NCI-H82 (cell line): Measurements from ENCODE around the gene SLC9C2.
"Not testable (repeated sequence)": the region's sequence is repeated elsewhere in the genome, so short reads cannot be mapped to it uniquely, and the experiment has no call there.

Source experiments
- DNase-seq: peaks from one replicate; lab custom pipeline; 2025; lab: John Stamatoyannopoulos, UW

The SLC9C2 gene, protein sequence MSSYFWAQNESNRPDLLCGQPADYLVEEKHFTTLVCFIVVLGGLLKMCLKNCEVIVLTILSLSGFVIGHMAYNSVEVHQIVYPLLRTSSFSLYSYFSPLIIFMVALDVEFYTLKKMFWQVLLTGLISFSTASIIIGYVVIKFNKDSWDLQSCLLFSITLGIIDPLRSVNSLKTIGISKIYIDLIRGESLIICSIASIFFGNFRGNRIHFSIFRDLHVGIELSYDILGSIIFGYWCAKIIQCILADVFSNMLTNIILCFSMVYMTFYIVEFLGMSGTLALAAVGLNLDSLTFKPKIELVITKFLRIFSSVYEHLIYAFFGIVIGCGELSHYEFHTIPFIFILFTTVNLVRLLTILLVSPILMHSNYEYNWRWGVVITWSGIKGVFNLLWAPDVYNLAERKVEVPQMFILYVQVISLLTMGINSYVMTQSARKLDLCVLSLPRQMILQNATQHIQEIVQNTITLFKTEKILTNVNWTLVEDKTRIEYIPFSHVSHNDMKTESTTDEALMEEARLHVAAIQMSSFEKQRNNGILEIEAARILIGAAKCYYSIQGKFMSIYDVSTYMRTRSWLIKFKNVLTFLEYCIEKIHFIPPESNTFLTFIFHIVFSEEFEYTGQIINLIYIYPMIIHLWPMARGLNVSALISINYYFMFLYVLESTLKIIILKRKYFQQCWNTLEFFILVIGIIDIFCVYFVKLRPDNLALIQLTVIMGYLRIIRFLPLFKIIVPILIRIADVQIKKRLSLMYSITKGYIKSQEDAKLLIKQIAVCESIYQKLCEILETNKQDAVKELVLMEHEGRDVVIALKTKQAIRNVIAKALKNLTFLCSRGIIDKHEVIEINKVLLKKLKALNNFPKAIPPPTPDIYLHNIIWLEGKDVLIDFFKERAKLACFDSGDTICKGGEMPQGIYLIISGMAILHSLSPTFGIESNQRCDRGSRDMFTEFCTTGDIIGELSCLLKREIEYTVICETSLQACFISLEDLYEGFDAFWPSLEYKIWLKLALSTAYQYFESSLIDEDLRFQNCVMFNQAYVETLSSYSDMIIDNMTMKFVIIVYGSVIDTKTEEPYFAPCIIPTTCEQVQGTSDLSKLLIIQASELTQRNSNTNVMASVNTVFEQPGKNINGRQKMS

DNA sequence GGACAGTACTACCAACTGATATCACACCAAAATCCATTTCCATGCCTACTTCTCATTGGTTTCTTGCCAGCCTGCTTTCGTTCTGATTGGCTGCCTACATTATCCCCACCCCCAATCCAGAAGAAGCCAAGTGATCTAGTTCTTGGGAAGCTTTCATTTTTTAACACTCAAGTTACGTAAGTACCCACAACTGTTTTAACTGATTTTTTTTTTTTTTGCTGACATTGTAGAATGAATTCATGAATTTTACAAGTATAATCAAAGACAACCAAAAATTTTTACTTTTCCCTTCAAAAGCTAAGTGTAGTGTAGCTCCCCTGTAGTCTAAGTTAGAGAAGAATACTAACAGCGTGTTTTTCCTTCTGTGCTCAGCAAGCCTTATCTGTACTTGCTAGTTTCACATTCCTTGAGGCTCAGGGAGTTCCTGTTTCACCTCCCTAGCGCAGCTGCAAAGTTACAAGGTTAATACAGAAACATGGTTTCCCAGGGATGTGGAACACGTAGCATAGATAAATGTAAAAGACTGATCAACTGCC is at the start of gene SLC9C2:
TSS of gene SLC9C2 (minus strand) at position 17 of the 536 bp plus-strand sequence. CDS start 1,296 bp downstream, outside the sequence.
- no peak for DNase-seq

DNA sequence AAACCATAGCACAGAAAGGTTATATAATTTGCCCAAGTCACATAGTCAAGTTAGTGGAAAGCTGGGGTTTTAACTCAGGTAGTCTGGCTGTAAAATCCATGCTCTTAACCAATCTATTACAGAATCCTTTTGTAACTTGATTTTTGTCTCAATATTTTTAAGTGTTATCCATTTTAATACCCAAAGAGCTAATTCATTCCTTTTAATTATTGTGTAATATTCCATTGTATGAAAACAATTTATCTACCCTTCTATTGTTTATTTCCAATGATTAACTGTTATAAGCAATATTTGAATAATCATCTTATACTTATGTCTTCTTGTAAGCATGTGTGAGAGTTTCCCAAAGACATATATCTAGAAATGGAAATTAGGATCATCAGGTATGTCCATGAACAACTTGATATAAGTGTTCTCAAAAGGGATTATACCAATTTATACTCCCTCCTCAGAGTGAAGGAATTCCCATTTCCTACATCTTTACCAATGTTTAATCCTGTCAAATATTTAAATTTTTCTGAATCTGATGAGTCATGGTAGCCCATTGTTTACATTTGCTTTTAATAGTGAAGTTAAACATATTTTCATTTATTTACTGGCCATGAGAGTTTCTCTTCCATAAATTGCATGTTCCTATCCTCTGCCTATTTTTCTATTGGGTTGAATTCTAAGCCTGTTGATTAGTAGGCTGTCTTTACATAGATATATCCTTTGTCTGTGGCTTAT is 46.2 kb upstream of the SLC9C2 start:
- DNase-seq = no peak

GRCh38 chr1:173646656-173647055 is 43.8 kb upstream of the SLC9C2 start:
- no peak for DNase-seq

GRCh38 chr1:173642450-173643139 is 39.7 kb upstream of the SLC9C2 start:
- DNase-seq = not testable (repeated sequence)

- no peak for DNase-seq
These were observed 36.2 kb upstream of the SLC9C2 start for GRCh38 chr1:173639102-173639501.

- no peak for DNase-seq
These were observed 35.5 kb upstream of the SLC9C2 start for GRCh38 chr1:173638043-173639021.

DNA sequence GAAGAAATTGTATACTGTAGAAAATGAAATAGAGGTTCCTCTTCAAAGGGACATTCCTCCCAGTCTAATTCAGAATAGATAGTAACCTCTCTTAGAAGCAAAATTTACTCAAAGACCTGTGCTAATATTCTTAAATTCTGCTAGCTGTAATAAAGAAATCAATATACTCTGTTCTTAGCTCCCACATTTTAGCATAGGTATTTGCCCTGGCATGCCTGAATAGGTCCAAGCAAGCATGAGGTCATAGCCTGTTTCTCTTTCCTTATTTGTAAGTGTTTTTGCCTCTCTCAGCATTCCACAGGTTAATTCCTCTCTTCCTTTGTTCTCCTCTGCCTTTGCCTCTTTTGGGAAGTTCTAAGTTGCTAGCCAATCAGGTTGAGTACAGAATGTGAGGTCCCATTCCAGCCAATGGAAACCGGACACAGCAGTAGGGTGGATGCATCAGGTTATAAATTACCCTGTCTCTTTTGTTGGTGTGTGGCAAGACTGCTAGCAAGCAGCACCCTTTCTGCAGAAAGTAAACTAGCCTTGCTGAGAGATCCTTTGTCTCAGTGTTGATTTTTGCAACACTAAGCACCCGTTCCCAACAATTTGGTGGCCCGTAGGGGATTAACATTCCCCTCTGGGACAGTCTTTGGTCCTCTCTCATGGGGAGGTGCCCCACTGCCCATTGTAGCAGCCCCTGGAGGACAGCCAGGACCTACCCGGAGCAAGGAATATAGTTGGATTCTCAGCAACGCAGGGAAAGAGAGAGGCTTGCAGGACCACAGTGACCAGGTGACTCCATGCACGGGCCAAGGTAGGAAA is 34.6 kb upstream of the SLC9C2 start:
- DNase-seq = not testable (repeated sequence)

GRCh38 chr1:173635116-173635515 is 32.2 kb upstream of the SLC9C2 start, which contains the start of gene TEX50:
TEX50 (plus strand) TSS chr1:173635338; CDS start chr1:173635522, 184 bp downstream.
- no peak for DNase-seq

DNA sequence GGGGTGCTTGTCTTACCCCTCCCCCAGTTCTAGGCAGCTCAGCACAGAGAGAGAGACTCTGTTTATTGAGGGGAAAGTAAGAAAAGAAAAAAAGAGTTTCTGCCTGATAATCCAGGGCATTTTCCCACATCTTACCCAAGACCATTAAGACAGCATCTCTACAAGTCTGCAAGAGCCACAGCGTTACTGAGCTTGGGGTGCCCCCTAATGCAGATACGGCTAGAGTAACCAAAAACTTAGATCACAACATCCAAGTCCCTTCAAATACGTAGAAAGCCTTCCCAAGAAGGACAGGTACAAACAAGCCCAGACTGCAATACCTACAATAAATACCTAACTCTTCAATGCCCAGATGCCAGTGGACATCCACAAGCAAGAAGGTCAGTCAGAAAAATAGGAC is 26.0 kb upstream of the SLC9C2 start:
- DNase-seq = peak; percentile 20

- DNase-seq = no peak
These were observed 24.4 kb upstream of the SLC9C2 start for GRCh38 chr1:173627269-173627668.

DNA sequence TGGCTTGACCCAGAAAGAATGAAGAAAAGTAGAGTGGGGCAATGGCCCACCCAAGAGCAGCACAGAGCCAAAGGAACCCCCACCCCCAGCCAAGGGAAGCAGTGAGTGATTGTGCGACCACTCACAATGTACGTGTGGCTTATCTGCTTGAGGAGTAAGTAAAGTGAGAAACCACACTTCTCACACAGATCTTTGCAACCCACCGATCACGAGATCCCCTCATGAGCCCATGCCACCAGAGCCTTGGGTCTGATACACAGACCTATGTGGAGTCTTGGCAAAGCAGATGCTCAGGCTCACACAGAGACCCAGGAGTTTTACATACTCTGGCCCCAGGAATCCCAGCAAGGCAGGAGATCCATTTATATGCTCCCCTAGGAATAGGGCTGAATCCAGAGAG is 14.0 kb upstream of the SLC9C2 start:
- DNase-seq = no peak

DNA sequence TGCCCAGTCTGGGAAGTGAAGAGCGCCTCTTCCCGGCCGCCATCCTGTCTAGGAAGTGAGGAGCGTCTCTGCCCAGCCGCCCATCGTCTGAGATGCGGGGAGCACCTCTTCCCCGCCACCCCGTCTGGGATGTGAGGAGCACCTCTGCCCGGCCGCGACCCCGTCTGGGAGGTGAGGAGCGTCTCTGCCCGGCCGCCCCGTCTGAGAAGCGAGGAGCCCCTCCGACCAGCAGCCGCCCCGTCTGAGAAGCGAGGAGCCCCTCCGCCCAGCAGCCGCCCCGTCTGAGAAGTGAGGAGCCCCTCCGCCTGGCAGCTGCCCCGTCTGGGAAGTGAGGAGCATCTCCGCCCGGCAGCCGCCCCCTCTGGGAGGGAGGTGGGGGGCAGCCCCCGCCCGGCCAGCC is 10.2 kb upstream of the SLC9C2 start:
- DNase-seq = not testable (repeated sequence)

DNA sequence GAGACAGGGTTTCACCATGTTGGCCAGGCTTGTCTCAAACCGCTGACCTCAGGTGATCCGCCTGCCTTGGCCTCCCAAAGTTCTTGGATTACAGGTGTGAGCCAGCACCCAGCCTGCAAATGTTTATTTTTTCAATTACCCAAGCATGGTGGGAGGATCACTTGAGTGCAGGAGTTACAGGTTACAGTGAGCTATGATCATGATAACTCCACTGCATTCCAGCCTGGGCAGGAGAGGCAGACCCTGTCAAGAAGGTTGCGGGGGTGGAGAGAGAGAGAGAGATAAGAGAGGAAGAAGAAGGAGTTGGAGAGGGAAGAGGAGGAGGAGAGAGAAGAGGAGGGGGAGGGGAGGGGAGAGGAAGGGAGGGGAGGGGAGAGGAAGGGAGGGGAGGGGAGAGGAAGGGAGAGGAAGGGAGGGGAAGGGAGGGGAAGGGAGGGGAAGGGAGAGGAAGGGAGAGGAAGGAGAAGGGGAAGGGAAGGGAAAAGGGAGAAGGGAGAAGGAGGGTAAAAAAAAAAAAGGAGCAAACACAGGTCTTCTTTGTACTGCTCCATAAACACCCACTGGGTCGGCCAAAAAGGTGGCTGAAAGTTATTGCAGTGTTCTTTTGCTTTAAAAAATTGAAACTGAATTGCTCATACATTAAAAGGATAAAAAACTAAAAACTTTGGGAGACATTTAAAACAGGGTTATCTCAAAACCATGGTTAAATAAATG is 5.8 kb upstream of the SLC9C2 start:
- DNase-seq = no peak

DNA sequence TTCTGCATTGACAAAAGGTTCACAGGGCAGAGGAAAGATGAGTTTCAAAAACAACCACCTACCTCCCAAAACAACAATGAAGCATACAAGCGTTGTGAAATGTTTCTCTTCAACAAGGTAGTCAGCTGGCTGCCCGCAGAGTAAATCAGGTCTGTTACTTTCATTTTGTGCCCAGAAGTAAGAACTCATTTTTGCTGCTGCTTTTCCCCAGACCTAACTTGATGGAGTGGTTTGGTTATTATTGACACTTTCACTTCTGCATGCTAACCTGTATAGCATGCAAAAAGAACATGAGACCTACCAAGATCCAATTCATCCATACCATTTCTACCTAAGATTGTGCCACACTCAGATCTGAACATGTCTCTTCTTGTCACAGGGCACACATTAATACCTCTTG is 1.3 kb downstream of the SLC9C2 start:
- no peak for DNase-seq

- no peak for DNase-seq
These were observed 6.6 kb downstream of the SLC9C2 start for GRCh38 chr1:173596097-173596825.

DNA sequence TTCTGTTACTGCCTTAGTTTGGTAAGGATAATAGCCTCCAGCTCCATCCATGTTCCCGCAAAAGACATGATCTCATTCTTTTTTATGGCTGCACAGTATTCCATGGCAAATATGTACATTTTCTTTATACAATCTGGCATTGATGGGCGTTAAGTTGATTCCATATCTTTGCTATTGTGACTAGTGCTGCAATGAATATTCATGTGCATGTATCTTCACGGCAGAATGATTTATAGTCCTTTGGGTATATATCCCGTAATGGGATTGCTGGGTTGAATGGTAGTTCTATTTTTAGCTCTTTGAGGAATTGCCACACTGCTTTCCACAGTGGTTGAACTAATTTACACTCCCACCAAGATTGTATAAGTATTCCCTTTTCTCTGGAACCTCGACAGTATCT is 11.7 kb downstream of the SLC9C2 start:
- DNase-seq = peak; percentile 6

GRCh38 chr1:173590557-173590956 is 12.3 kb downstream of the SLC9C2 start:
- no peak for DNase-seq
